Motor neuron (in vitro differentiated cells): Measurements from ENCODE around the gene LAMTOR1. TPM values are rescaled to one million over a fixed set of nuclear protein-coding genes. Genes with fewer than 3 reads are reported as not detected.
A peak's percentile ranks its signal among the peaks of the same experiment; 100 is the strongest.

Source experiments
- ATAC-seq, 8 experiments: fragments of 200-7000 bp; cut with Tn5 transposase; replicated peaks in 6 of 8; 2 replicates each; pipeline ENCODE4 v1.8.0; 2021; ENCODE audit warnings: mild to moderate bottlenecking in 8 of 8, moderate library complexity in 8 of 8
- H3K27ac ChIP-seq, 2 donors: fragments of 250-450 bp; sonication (Bioruptor Pico); 2 replicates each; pipeline ENCODE4 v1.9.0; 2021; ENCODE audit warnings: antibody characterized with exemption in 2 of 2, mild to moderate bottlenecking in 2 of 2, moderate library complexity in 1 of 2
- H3K4me1 ChIP-seq, 2 donors: fragments of 250-450 bp; sonication (Bioruptor Pico); replicated peaks in 1 of 2; 2 replicates each; pipeline ENCODE4 v1.6.1; 2021; ENCODE audit warnings: antibody characterized with exemption in 2 of 2, mild to moderate bottlenecking in 2 of 2, moderate library complexity in 1 of 2
- H3K4me3 ChIP-seq, 5 donors: fragments of 250-450 bp; sonication (Bioruptor Pico); 2 replicates each; pipeline ENCODE4 v1.9.0; 2021; ENCODE audit warnings: antibody characterized with exemption in 5 of 5, mild to moderate bottlenecking in 5 of 5, moderate library complexity in 4 of 5
- WGBS, 10 experiments: fragments of 450-650 bp; shearing (Covaris generic); methylation state at CpG; one replicate each; pipeline ENCODE4 v1.0.0; 2022; 5-methylcytosine and 5-hydroxymethylcytosine counted together
- in situ Hi-C, 9 experiments: fragments of 400-800 bp; cut with MboI; loops; one replicate each; pipeline ENCODE4 v1.15.0; 2021; ENCODE audit warnings: low sequenced_read_pairs in 9 of 9, low pct_unique_long_range_greater_than_20kb in 2 of 9; ENCODE audit not compliant: unreplicated experiment in 9 of 9
- total RNA-seq, 8 experiments: library from RNA; unstranded; fragments of 300-600 nt; gene quantifications; 2 replicates each; pipeline versions ENCODE4 v1.2.3 to v1.2.4, GENCODE V29; 2022

LAMTOR1 gene
- total RNA-seq, 8 experiments from 2014 or later: 49.3 to 120 (median 67.8) TPM

DNA sequence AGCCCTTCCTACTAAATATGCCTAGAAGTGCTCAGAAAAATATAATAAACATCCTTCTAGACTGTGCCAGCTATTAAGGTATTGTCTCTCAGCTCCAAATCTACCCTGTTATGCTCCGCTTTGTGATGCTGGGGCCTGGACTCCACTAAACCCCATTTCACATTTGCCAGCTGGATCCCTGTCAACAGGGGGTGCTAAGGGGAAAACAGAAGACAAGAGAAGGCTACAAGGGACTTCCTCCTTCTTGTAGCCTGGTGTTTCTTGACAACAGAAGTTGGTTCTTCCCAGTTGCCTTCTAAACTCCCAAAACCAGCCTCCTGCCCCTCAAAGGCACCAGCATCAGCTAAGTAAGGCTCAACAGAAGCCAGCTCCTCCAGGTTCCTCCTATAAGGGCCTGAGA, 28.0 kb downstream of the LAMTOR1 start:
- ATAC-seq: no peak
- in situ Hi-C loops: no loop called here
- WGBS, 10 experiments: 100% methylated on average over 1 of the region's 1 CpG; no CpG with 5 or more reads in 6 of the 10 experiments
- Histone ChIP-seq H3K27ac (no peak overlapping the region), H3K4me1 (peaks cover 2 to 6% of the 10 kb centered on the region in 2 donors), H3K4me3 (no peak overlapping the region)

- peak in 5 of 8 experiments; percentile 39 to 59 (median 54) for ATAC-seq
- Histone ChIP-seq H3K4me1 (peaks cover 0 to 9% of the 10 kb centered on the region in 2 donors), H3K27ac (no peak overlapping the region), H3K4me3 (no peak overlapping the region)
- 0 to 100% (median 81%) methylated on average over 1 to 3 of the region's 3 CpGs; no CpG with 5 or more reads in 5 of the 10 experiments for WGBS, 10 experiments
- in situ Hi-C loops: no loop called here
These were observed 30.7 kb downstream of the LAMTOR1 start for GRCh38 chr11:72072348-72072747.

- Histone ChIP-seq H3K27ac (no peak overlapping the region), H3K4me3 (no peak overlapping the region), H3K4me1 (peaks cover 0 to 9% of the 10 kb centered on the region in 2 donors)
- no peak for ATAC-seq
- WGBS, 10 experiments: 90 to 100% (median 100%) methylated on average over 1 to 4 of the region's 7 CpGs; no CpG with 5 or more reads in 3 of the 10 experiments
- in situ Hi-C loops: no loop called here
These were observed 32.6 kb downstream of the LAMTOR1 start for GRCh38 chr11:72070491-72070890.

DNA sequence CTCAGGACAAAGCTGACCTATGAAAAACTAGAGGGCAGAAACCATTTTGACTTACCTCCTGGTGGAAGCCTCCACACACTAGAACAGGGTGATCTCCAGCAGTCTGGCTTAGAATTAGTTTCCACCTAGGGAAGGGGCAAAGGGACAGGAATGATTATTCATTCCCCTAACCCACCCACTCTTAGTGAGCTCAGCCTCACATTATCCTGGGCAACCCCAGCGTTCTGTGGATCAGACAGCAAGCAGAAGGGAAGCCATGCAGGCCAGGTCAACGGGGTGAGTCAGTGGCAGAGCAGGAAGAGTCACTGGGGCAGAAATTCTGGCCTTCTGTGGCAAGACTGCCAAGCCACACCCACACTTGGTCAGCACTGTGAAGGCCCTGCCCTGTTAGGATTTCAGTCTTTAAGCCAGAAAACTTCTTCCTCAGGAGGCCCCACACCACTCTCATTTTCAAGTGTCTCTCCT, 33.3 kb downstream of the LAMTOR1 start:
- 10 to 20% (median 20%) methylated on average over 1 to 2 of the region's 2 CpGs; no CpG with 5 or more reads in 7 of the 10 experiments for WGBS, 10 experiments
- Histone ChIP-seq H3K4me1 (peaks cover 0 to 9% of the 10 kb centered on the region in 2 donors), H3K4me3 (no peak overlapping the region), H3K27ac (peak overlapping the region in 1 of 2 donors; percentile 42)
- in situ Hi-C loops: no loop called here
- ATAC-seq: peak; percentile 73 to 95 (median 90)

DNA sequence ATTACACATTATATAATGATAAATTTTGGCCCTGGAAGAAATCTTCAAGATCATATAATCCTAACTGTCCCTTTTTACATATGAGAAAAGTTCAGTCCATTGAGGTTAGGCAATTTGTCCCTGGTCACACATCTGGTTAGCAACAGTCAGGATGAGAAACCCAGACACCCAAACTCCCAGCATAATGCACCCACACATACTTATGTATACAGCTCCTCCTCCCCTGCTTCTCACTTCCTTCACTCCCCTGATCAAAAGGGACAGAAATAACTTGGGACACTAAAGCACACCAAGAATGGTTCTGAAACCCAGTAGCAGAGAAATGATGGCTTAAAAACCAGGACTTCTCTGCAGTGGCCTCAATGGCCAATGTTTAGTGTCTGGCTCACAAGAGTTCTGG, 33.9 kb downstream of the LAMTOR1 start:
- in situ Hi-C loops: no loop called here
- no peak overlapping the region for H3K4me3 ChIP-seq
- H3K4me1 ChIP-seq: peaks cover 0 to 9% of the 10 kb centered on the region in 2 donors
- no peak overlapping the region for H3K27ac ChIP-seq
- ATAC-seq: peak in 2 of 8 experiments; percentile 9 to 24

- no peak for ATAC-seq
- Histone ChIP-seq H3K27ac (no peak overlapping the region), H3K4me1 (peaks cover 0 to 9% of the 10 kb centered on the region in 2 donors), H3K4me3 (no peak overlapping the region)
- in situ Hi-C loops: no loop called here
These were observed 35.4 kb downstream of the LAMTOR1 start for GRCh38 chr11:72067676-72068075.

DNA sequence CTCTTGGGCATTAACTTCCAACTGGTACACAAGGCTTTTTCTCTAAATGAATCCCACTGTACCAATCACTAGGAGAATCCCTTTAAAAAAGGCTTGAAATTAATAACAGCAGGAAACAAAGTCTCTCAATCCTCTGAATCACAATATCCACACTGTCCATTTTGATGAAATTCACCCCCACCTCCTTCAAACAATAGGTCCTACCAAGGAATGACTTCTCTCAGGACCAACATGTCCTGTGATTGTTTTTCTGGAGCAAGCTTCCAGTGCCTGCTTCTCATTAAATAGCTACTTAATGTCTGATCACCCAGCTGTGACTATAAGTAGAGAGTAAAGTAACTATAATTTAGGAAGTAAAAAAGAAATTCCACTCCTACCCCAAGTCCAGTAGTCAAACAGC, 35.8 kb downstream of the LAMTOR1 start:
- H3K27ac ChIP-seq: no peak overlapping the region
- in situ Hi-C loops: no loop called here
- no peak for ATAC-seq
- H3K4me1 ChIP-seq: peaks cover 0 to 9% of the 10 kb centered on the region in 2 donors
- no peak overlapping the region for H3K4me3 ChIP-seq

DNA sequence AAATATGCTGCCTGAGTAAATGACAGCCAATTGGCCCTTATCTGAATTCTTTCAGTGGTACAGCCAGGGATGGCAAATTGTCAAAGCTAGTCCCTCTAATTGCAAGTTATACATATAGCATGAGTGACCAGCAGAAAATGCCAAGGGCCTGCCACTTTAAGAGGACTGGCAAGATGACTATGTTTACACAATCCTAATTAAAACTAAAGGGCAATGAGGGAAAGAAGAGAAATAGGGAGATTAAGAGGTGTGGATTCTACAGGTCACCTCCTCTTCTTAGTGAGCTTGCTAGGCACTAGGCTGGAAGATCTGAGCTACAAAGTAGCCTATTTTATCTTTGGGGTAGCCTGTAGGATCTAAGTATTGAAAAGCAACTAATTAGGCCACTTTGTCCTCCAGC, 36.2 kb downstream of the LAMTOR1 start:
- no peak for ATAC-seq
- H3K4me1 ChIP-seq: peaks cover 0 to 9% of the 10 kb centered on the region in 2 donors
- H3K27ac ChIP-seq: no peak overlapping the region
- H3K4me3 ChIP-seq: no peak overlapping the region
- in situ Hi-C loops: no loop called here

GRCh38 chr11:72061739-72062396, 41.2 kb downstream of the LAMTOR1 start:
- no peak for ATAC-seq
- WGBS, 10 experiments: 80 to 100% (median 88%) methylated on average over 1 to 5 of the region's 5 CpGs; no CpG with 5 or more reads in 1 of the 10 experiments
- peaks cover 0 to 2% of the 10 kb centered on the region in 2 donors for H3K4me1 ChIP-seq
- no peak overlapping the region for H3K27ac ChIP-seq
- in situ Hi-C loops: no loop called here
- H3K4me3 ChIP-seq: no peak overlapping the region

DNA sequence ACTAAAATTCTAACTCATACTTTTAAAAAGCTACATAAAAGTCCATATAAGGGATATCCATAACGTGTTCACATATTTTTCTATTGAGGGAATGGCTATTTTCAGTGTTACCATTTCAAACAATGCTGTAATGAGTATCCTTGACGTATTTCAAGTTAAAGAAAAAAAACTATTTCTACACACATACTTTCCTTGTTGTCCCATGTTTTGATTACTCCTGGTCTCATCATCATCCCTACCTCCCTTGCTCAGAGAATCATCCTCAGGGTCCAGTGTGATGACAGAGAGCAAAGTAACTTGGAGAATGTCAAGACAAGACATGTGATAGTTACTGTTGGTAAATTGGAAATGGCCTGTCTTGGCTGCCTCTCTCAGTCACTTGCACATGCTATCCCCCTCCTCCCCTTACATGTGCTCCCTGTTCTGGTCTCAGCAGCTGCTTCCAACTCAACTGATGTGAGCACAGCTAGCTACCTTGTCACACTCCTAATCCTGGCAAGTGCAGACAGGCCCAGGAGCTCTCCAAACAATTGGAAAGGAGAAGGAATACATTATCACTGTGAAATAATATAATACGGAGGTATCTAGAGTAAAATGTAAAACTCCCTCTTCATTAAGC, 44.6 kb downstream of the LAMTOR1 start:
- Histone ChIP-seq H3K4me1 (peaks cover 0 to 2% of the 10 kb centered on the region in 2 donors), H3K27ac (no peak overlapping the region), H3K4me3 (no peak overlapping the region)
- in situ Hi-C loops: no loop called here
- 53 to 100% (median 87%) methylated on average over 1 to 3 of the region's 3 CpGs for WGBS, 10 experiments
- ATAC-seq: peak in 2 of 8 experiments; percentile 30 to 67

- Histone ChIP-seq H3K4me3 (no peak overlapping the region), H3K4me1 (peaks cover 12 to 21% of the 10 kb centered on the region in 2 donors), H3K27ac (peak overlapping the region; percentile 29 to 39)
- WGBS, 10 experiments: 72 to 78% methylated on average over 1 to 3 of the region's 3 CpGs; no CpG with 5 or more reads in 8 of the 10 experiments
- in situ Hi-C loops: loop anchor here in 2 of 9 experiments (25.0 kb wide), 1 partner anchor 363 kb away; no protein-coding TSS in a partner anchor
- ATAC-seq: peak in 5 of 8 experiments; percentile 69 to 90 (median 72)
These were observed 54.2 kb downstream of the LAMTOR1 start for GRCh38 chr11:72048766-72049460.
